ENCODE results near the gene MREG.

GRCh38 chr2:215949991-215950404 is 63.4 kb downstream of the MREG start:
- TF ChIP-seq, protein P1, sequence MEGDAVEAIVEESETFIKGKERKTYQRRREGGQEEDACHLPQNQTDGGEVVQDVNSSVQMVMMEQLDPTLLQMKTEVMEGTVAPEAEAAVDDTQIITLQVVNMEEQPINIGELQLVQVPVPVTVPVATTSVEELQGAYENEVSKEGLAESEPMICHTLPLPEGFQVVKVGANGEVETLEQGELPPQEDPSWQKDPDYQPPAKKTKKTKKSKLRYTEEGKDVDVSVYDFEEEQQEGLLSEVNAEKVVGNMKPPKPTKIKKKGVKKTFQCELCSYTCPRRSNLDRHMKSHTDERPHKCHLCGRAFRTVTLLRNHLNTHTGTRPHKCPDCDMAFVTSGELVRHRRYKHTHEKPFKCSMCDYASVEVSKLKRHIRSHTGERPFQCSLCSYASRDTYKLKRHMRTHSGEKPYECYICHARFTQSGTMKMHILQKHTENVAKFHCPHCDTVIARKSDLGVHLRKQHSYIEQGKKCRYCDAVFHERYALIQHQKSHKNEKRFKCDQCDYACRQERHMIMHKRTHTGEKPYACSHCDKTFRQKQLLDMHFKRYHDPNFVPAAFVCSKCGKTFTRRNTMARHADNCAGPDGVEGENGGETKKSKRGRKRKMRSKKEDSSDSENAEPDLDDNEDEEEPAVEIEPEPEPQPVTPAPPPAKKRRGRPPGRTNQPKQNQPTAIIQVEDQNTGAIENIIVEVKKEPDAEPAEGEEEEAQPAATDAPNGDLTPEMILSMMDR (IDR thresholded peaks at IDR 0.05 in 4 of 5, conservative IDR thresholded peaks at IDR 0.05 in 1 of 5) = peak in 2 of 5 experiments; percentile 16 to 36
- no peak for TF ChIP-seq POLR2A (IDR thresholded peaks at IDR 0.05)
